ENCODE data around the gene SORT1.

The SORT1 gene

GRCh38 chr1:109432336-109432735 lies 34.6 kb upstream of the SORT1 start:
- Histone ChIP-seq H3K36me3 (ENCODE audit: insufficient read depth, low read length) (no peaks in the 10 kb centered on the region), H3K4me3 (no peak overlapping the region), H3K27ac (no peak overlapping the region), H3K9ac (ENCODE audit: insufficient read length) (no peak overlapping the region), H3K9me3 (ENCODE audit: low read depth, low read length) (no peaks in the 10 kb centered on the region)
- DNase-seq (ENCODE audit: low read depth, low spot score) = no peak
- TF ChIP-seq EZH2 (IDR thresholded peaks at IDR 0.05) (no peak), POLR2AphosphoS5 (IDR thresholded peaks at IDR 0.05; ENCODE audit: borderline replicate concordance, low read depth, low read length) (no peak), FOXP2 (optimal IDR thresholded peaks at IDR 0.05; ENCODE audit: control extremely low read depth, extremely low read length, insufficient read depth) (no peak)

GRCh38 chr1:109427171-109427467 lies 29.4 kb upstream of the SORT1 start:
- Histone ChIP-seq H3K9ac (ENCODE audit: insufficient read length) (peak overlapping the region; percentile 88), H3K36me3 (ENCODE audit: insufficient read depth, low read length) (0 out of 2 replicates have a peak, but pooled peaks cover under 1% of the 10 kb centered on the region), H3K27ac (peak overlapping the region; percentile 78; the same call in 1 of the 2 replicates), H3K4me3 (peak overlapping the region; percentile 99), H3K9me3 (ENCODE audit: low read depth, low read length) (no peaks in the 10 kb centered on the region)
- no peak for TF ChIP-seq POLR2AphosphoS5 (IDR thresholded peaks at IDR 0.05; ENCODE audit: borderline replicate concordance, low read depth, low read length)
- no peak for TF ChIP-seq EZH2 (IDR thresholded peaks at IDR 0.05)
- no peak for DNase-seq (ENCODE audit: low read depth, low spot score)

- Histone ChIP-seq H3K36me3 (ENCODE audit: insufficient read depth, low read length) (peaks cover 4% of the 10 kb centered on the region), H3K9me3 (ENCODE audit: low read depth, low read length) (no peaks in the 10 kb centered on the region), H3K9ac (ENCODE audit: insufficient read length) (peak within 1 kb of the TSS; percentile 94), H3K27ac (peak within 1 kb of the TSS; percentile 78; the same call in 1 of the 2 replicates), H3K4me3 (peak within 1 kb of the TSS; percentile 99)
- DNase-seq (ENCODE audit: low read depth, low spot score) = peak; percentile 97
- TF ChIP-seq POLR2AphosphoS5 (IDR thresholded peaks at IDR 0.05; ENCODE audit: borderline replicate concordance, low read depth, low read length) (peak; percentile 88), EZH2 (IDR thresholded peaks at IDR 0.05) (no peak)
These were observed 28.8 kb upstream of the SORT1 start, which contains the start of gene PSMA5 for GRCh38 chr1:109426281-109427170. PSMA5 (minus strand) TSS chr1:109426448; CDS start chr1:109426330, 118 bp downstream.

GRCh38 chr1:109425391-109426280 lies 27.9 kb upstream of the SORT1 start:
- DNase-seq (ENCODE audit: low read depth, low spot score) = no peak

GRCh38 chr1:109423498-109423897 lies 25.8 kb upstream of the SORT1 start:
- DNase-seq (ENCODE audit: low read depth, low spot score) = no peak
- H3K36me3 ChIP-seq (ENCODE audit: insufficient read depth, low read length) = peaks cover 32% of the 10 kb centered on the region
- TF ChIP-seq FOXP2 (optimal IDR thresholded peaks at IDR 0.05; ENCODE audit: control extremely low read depth, extremely low read length, insufficient read depth) = no peak
- TF ChIP-seq POLR2AphosphoS5 (IDR thresholded peaks at IDR 0.05; ENCODE audit: borderline replicate concordance, low read depth, low read length) = no peak
- TF ChIP-seq EZH2 (IDR thresholded peaks at IDR 0.05) = no peak
- no peak overlapping the region for H3K9ac ChIP-seq (ENCODE audit: insufficient read length)
- no peak overlapping the region for H3K27ac ChIP-seq
- H3K9me3 ChIP-seq (ENCODE audit: low read depth, low read length) = no peaks in the 10 kb centered on the region
- H3K4me3 ChIP-seq = no peak overlapping the region

More at GRCh38 chr1:109425391-109426280, 27.9 kb upstream of the SORT1 start:
- H3K36me3 ChIP-seq (ENCODE audit: insufficient read depth, low read length) = peaks cover 13% of the 10 kb centered on the region
- peak overlapping the region; percentile 38; the same call in 1 of the 2 replicates for H3K27ac ChIP-seq
- H3K4me3 ChIP-seq = peak overlapping the region; percentile 99
- TF ChIP-seq POLR2AphosphoS5 (IDR thresholded peaks at IDR 0.05; ENCODE audit: borderline replicate concordance, low read depth, low read length) (no peak), FOXP2 (optimal IDR thresholded peaks at IDR 0.05; ENCODE audit: control extremely low read depth, extremely low read length, insufficient read depth) (no peak), EZH2 (IDR thresholded peaks at IDR 0.05) (no peak)
- peak overlapping the region; percentile 94 for H3K9ac ChIP-seq (ENCODE audit: insufficient read length)
- H3K9me3 ChIP-seq (ENCODE audit: low read depth, low read length) = no peaks in the 10 kb centered on the region

- H3K9me3 ChIP-seq (ENCODE audit: low read depth, low read length) = no peaks in the 10 kb centered on the region
- peaks cover 99% of the 10 kb centered on the region for H3K36me3 ChIP-seq (ENCODE audit: insufficient read depth, low read length)
- no peak for DNase-seq (ENCODE audit: low read depth, low spot score)
- no peak for TF ChIP-seq EZH2 (IDR thresholded peaks at IDR 0.05)
- no peak for TF ChIP-seq POLR2AphosphoS5 (IDR thresholded peaks at IDR 0.05; ENCODE audit: borderline replicate concordance, low read depth, low read length)
- no peak for TF ChIP-seq FOXP2 (optimal IDR thresholded peaks at IDR 0.05; ENCODE audit: control extremely low read depth, extremely low read length, insufficient read depth)
- H3K4me3 ChIP-seq = no peak overlapping the region
- no peak overlapping the region for H3K9ac ChIP-seq (ENCODE audit: insufficient read length)
- H3K27ac ChIP-seq = no peak overlapping the region
These were observed 14.8 kb upstream of the SORT1 start for GRCh38 chr1:109412551-109412950.

GRCh38 chr1:109404838-109405237 lies 7.1 kb upstream of the SORT1 start:
- no peak overlapping the region for H3K9ac ChIP-seq (ENCODE audit: insufficient read length)
- H3K36me3 ChIP-seq (ENCODE audit: insufficient read depth, low read length) = peaks cover 68% of the 10 kb centered on the region
- H3K4me3 ChIP-seq = no peak overlapping the region
- no peaks in the 10 kb centered on the region for H3K9me3 ChIP-seq (ENCODE audit: low read depth, low read length)
- DNase-seq (ENCODE audit: low read depth, low spot score) = no peak
- no peak for TF ChIP-seq FOXP2 (optimal IDR thresholded peaks at IDR 0.05; ENCODE audit: control extremely low read depth, extremely low read length, insufficient read depth)
- TF ChIP-seq EZH2 (IDR thresholded peaks at IDR 0.05) = no peak
- TF ChIP-seq POLR2AphosphoS5 (IDR thresholded peaks at IDR 0.05; ENCODE audit: borderline replicate concordance, low read depth, low read length) = no peak
- no peak overlapping the region for H3K27ac ChIP-seq

- Histone ChIP-seq H3K4me3 (no peak overlapping the region), H3K36me3 (ENCODE audit: insufficient read depth, low read length) (peaks cover 41% of the 10 kb centered on the region), H3K27ac (no peak overlapping the region), H3K9ac (ENCODE audit: insufficient read length) (no peak overlapping the region), H3K9me3 (ENCODE audit: low read depth, low read length) (no peaks in the 10 kb centered on the region)
- TF ChIP-seq FOXP2 (optimal IDR thresholded peaks at IDR 0.05; ENCODE audit: control extremely low read depth, extremely low read length, insufficient read depth) (no peak), POLR2AphosphoS5 (IDR thresholded peaks at IDR 0.05; ENCODE audit: borderline replicate concordance, low read depth, low read length) (no peak), EZH2 (IDR thresholded peaks at IDR 0.05) (no peak)
- DNase-seq (ENCODE audit: low read depth, low spot score) = no peak
These were observed 4.3 kb upstream of the SORT1 start for GRCh38 chr1:109402025-109402424.
